ENCODE results near the gene MYO1A.

Gene MYO1A

GRCh38 chr12:56980268-56980667 lies 69.7 kb downstream of the MYO1A start:
- no CpG with 5 or more reads among the region's 6 CpGs for WGBS, 2 donors (ENCODE audit: extremely low coverage in 2 of 2, insufficient read length in 2 of 2, insufficient replicate concordance in 1 of 2)

GRCh38 chr12:56979628-56980027 lies 70.3 kb downstream of the MYO1A start:
- H3K9ac ChIP-seq (ENCODE audit: low read depth, low read length, poor library complexity) = no peak overlapping the region
- no peaks in the 10 kb centered on the region for H3K9me3 ChIP-seq (replicated peaks in 1 of 2; ENCODE audit: control insufficient read depth in 2 of 2, insufficient read depth in 1 of 2, low read depth in 1 of 2, low read length in 2 of 2)
- no peak overlapping the region for H2BK5ac ChIP-seq (ENCODE audit: low read length)
- no peaks in the 10 kb centered on the region for H3K79me1 ChIP-seq (ENCODE audit: low read depth, low read length)
- peaks cover 0 to 3% of the 10 kb centered on the region in 2 donors for H3K36me3 ChIP-seq (replicated peaks in 1 of 2; ENCODE audit: control insufficient read depth in 2 of 2, insufficient read depth in 2 of 2, low read length in 2 of 2)
- H2AFZ ChIP-seq (ENCODE audit: low read length) = no peak overlapping the region
- H4K91ac ChIP-seq (ENCODE audit: low read depth, low read length, poor library complexity) = no peak overlapping the region
- no CpG with 5 or more reads among the region's 3 CpGs for WGBS, 2 donors (ENCODE audit: extremely low coverage in 2 of 2, insufficient read length in 2 of 2, insufficient replicate concordance in 1 of 2)
- H3K27me3 ChIP-seq (ENCODE audit: control insufficient read depth in 3 of 3, insufficient read depth in 3 of 3, low read depth in 1 of 3, low read length in 3 of 3) = no peaks in the 10 kb centered on the region
- H2BK120ac ChIP-seq (ENCODE audit: low read depth, low read length) = no peak overlapping the region
- no peak overlapping the region for H3K4ac ChIP-seq (ENCODE audit: low read length)
- no peak overlapping the region for H3K14ac ChIP-seq (ENCODE audit: low read length)
- H2BK15ac ChIP-seq (ENCODE audit: low read length) = no peak overlapping the region
- no peak overlapping the region for H3K18ac ChIP-seq (ENCODE audit: low read length)
- no peaks in the 10 kb centered on the region for H3K4me1 ChIP-seq (ENCODE audit: control insufficient read depth in 2 of 2, insufficient read depth in 1 of 2, low read depth in 1 of 2, low read length in 2 of 2)
- DNase-seq (ENCODE audit: low spot score) = no peak
- H3K4me3 ChIP-seq (ENCODE audit: low read length in 2 of 2) = no peak overlapping the region
- no peak overlapping the region for H4K8ac ChIP-seq (ENCODE audit: low read depth, low read length)
- no peak overlapping the region for H2BK12ac ChIP-seq (ENCODE audit: low read length)
- no peak overlapping the region for H3K23ac ChIP-seq (ENCODE audit: low read depth, low read length, poor library complexity)
- no peak overlapping the region for H2AK5ac ChIP-seq (ENCODE audit: low read depth, low read length)
- no peak overlapping the region for H3K27ac ChIP-seq (replicated peaks; ENCODE audit: low read length)
- no peak overlapping the region for H3K4me2 ChIP-seq (ENCODE audit: insufficient read depth, low read length, poor library complexity, severe bottlenecking)

More at GRCh38 chr12:56980268-56980667, 69.7 kb downstream of the MYO1A start:
- Histone ChIP-seq H3K36me3 (replicated peaks in 1 of 2; ENCODE audit: control insufficient read depth in 2 of 2, insufficient read depth in 2 of 2, low read length in 2 of 2) (peaks cover 0 to 3% of the 10 kb centered on the region in 2 donors), H3K4me3 (ENCODE audit: low read length in 2 of 2) (no peak overlapping the region), H2BK120ac (ENCODE audit: low read depth, low read length) (no peak overlapping the region), H2AFZ (ENCODE audit: low read length) (no peak overlapping the region), H2AK5ac (ENCODE audit: low read depth, low read length) (no peak overlapping the region), H3K23ac (ENCODE audit: low read depth, low read length, poor library complexity) (no peak overlapping the region), H3K4me1 (ENCODE audit: control insufficient read depth in 2 of 2, insufficient read depth in 1 of 2, low read depth in 1 of 2, low read length in 2 of 2) (no peaks in the 10 kb centered on the region), H3K27me3 (ENCODE audit: control insufficient read depth in 3 of 3, insufficient read depth in 3 of 3, low read depth in 1 of 3, low read length in 3 of 3) (no peaks in the 10 kb centered on the region), H3K79me1 (ENCODE audit: low read depth, low read length) (no peaks in the 10 kb centered on the region), H3K27ac (replicated peaks; ENCODE audit: low read length) (no peak overlapping the region), H3K9me3 (replicated peaks in 1 of 2; ENCODE audit: control insufficient read depth in 2 of 2, insufficient read depth in 1 of 2, low read depth in 1 of 2, low read length in 2 of 2) (no peaks in the 10 kb centered on the region), H2BK15ac (ENCODE audit: low read length) (no peak overlapping the region), H2BK5ac (ENCODE audit: low read length) (no peak overlapping the region), H3K4ac (ENCODE audit: low read length) (no peak overlapping the region), H3K9ac (ENCODE audit: low read depth, low read length, poor library complexity) (no peak overlapping the region), H4K8ac (ENCODE audit: low read depth, low read length) (no peak overlapping the region), H3K14ac (ENCODE audit: low read length) (no peak overlapping the region), H2BK12ac (ENCODE audit: low read length) (no peak overlapping the region), H4K91ac (ENCODE audit: low read depth, low read length, poor library complexity) (no peak overlapping the region), H3K4me2 (ENCODE audit: insufficient read depth, low read length, poor library complexity, severe bottlenecking) (no peak overlapping the region), H3K18ac (ENCODE audit: low read length) (no peak overlapping the region)
- no peak for DNase-seq (ENCODE audit: low spot score)

Data from neuronal stem cell (in vitro differentiated cells).